ENCODE results near the gene PPP1R3D.

- TF ChIP-seq, protein P1, sequence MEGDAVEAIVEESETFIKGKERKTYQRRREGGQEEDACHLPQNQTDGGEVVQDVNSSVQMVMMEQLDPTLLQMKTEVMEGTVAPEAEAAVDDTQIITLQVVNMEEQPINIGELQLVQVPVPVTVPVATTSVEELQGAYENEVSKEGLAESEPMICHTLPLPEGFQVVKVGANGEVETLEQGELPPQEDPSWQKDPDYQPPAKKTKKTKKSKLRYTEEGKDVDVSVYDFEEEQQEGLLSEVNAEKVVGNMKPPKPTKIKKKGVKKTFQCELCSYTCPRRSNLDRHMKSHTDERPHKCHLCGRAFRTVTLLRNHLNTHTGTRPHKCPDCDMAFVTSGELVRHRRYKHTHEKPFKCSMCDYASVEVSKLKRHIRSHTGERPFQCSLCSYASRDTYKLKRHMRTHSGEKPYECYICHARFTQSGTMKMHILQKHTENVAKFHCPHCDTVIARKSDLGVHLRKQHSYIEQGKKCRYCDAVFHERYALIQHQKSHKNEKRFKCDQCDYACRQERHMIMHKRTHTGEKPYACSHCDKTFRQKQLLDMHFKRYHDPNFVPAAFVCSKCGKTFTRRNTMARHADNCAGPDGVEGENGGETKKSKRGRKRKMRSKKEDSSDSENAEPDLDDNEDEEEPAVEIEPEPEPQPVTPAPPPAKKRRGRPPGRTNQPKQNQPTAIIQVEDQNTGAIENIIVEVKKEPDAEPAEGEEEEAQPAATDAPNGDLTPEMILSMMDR (IDR thresholded peaks at IDR 0.05; ENCODE audit: low read depth, low read length, poor library complexity, severe bottlenecking): no peak
- TF ChIP-seq EZH2phosphoT487 (IDR thresholded peaks at IDR 0.05; ENCODE audit: borderline replicate concordance, low read length): no peak
Measured at GRCh38 chr20:59966428-59966827, 26.3 kb upstream of the PPP1R3D start.
